Measurements from ENCODE around the gene KLHL21.
"Not testable (repeated sequence)": the region's sequence is repeated elsewhere in the genome, so short reads cannot be mapped to it uniquely, and the experiment has no call there.

- not testable (repeated sequence) for TF ChIP-seq CTCF (IDR thresholded peaks at IDR 0.05); POLR2AphosphoS5 (IDR thresholded peaks at IDR 0.05; ENCODE audit: low read depth, low read length); REST (IDR thresholded peaks at IDR 0.05; ENCODE audit: insufficient read depth in 1 of 2, low read depth in 2 of 2, low read length in 1 of 2)
Observed at GRCh38 chr1:6636778-6637177, 34.1 kb upstream of the KLHL21 start.

Data from Panc1 (cell line).